GM18861 (cell line): ENCODE results near the gene SDK1.

ENCODE experiments used
- ATAC-seq: cut with Tn5 transposase; IDR thresholded peaks from one replicate; pipeline ENCODE4 v1.9.1; 2021; ENCODE audit not compliant: unreplicated experiment

SDK1 gene

DNA sequence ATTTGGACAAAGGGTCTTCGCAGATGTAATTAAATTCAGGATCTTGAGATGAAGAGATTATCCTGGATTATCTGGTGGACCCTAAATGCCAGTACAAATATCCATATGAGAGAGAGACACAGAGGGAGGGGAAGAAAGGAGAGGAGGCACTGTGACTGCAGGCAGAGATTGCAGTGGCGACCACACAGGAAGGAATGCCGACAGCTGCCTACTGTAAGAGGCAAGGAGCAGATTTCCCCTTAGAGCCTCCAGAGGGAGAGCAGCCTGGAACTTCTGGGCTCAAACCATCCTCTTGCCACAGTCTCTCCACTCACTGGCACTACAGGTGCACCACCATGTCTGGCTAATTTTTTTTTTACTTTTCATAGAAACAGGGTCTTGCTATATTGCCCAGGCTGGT is 152.3 kb downstream of the SDK1 start:
- ATAC-seq = no peak

DNA sequence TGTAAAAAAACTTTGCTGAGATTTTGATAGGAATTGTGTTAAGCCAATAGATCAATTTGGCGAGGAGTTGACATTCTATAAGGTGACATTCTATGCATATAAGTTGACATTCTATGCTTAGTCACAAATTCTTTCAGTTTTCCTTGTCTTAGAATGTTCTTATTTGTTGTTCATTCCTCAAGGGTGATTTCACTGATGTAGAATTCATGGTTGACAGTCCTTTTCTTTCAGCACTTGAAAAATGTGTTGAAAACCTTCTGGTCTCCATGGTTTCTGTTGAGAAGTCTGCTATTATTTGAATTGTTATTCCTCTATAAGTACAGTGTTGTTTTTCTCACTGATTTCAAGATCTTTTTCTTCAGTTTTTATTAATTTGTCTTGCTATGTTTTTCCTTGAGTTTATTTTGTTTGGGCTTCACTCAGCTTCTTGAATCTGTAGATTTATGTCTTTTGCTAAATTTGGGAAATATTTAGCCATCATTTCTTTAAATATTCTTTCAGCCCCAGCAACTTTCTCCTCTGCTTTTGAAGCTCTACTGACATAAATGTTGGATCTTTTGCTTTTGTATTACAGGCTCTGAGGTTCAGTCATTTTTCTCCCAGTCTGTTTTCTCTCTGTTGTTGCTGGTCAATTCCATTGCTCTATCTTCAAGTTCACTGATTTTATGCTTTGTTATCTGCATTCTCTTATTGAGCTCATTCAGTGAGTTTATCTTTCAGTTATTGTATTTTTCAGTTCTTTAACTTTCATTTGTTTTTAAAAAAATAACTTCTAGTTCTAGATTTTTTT is 154.9 kb downstream of the SDK1 start:
- ATAC-seq = no peak

DNA sequence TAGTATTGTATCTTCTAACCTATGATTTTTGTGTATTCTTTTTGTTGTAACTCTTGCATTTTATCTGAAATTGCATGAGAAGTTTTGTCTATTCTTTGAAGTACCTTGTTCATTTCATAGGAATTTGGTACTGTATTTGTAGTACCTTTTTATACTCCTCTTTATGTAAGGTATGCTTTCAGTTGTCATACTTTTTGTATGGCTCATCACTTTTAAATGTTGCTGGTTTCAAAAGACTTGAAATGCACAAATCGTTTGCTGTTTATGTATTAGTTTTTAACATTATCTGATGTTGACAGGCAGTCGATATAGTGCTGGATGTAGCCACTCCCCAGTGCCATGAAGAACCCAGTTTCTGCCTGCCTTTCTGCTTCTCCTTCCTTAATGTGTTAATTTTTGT is 158.1 kb downstream of the SDK1 start:
- no peak for ATAC-seq

DNA sequence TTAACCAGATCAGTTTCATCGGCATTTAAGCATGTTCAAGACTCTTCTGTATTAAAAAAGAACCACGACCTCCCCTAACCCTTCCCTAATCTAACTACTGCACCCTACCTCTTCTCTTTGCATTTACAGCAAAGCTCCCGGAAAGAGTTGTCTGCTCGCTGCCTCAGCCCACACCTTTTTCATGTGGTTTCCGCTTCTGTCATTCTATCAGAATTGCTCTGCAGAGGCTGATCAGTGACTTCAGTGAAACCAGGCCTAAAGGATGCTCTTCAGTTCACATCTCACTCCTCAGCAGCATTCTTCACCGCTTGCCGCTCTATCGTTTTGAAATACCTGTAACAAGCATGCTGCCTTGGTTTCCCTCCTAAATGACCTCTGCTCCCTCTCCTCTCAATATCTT is 160.9 kb downstream of the SDK1 start:
- no peak for ATAC-seq

DNA sequence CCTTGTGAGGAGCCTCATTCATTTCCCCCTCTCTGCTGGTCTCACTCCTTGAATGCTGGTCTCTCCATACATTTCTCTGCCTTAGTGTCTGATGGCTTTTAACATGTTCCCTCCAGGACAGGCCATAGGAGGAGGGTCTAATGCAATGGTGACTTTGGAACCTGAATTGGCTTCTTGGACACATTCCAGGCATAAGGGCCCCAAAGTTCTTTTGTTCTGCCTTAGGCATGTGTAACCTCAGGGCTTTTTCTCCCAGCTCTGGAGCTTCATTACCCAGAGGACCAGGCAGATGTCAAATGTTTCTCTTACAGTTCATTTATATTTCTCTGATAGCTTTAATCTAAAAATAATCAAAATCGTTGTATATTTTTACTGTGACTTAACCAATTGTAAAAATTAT is 162.6 kb downstream of the SDK1 start:
- ATAC-seq = no peak

DNA sequence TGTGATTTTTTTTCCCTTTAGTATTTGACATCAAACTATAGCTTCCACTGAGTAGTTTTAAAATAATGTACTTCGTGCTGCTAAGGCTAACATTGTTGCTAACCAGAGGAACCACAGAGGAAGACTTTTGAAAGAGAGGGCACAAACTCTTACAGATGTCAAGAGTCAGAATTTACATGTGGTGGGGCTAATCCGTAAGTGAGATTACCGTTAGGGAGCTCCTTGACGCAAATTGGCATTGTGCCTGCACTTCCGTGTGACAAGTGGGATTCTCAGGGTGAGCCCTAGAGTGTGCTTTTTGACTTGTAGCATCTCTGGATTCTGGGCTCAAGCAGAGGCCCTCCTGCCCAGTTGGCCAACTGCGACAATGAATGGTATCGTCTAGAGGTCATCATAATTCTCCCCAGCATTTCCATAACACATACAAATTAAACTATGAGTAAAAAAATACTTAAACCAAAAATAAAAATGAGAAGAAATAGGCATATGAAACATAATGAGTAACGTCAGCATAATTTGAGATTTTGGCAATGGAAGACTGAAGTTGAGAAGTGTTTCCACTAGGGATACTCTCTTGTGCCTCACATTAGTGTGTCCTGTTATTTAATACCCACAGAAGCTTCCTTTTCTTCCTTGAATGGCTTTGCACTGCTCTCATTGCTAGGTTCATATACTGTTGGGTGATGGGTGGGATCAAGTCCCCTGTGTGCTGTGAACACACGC is 164.0 kb downstream of the SDK1 start:
- ATAC-seq = no peak

DNA sequence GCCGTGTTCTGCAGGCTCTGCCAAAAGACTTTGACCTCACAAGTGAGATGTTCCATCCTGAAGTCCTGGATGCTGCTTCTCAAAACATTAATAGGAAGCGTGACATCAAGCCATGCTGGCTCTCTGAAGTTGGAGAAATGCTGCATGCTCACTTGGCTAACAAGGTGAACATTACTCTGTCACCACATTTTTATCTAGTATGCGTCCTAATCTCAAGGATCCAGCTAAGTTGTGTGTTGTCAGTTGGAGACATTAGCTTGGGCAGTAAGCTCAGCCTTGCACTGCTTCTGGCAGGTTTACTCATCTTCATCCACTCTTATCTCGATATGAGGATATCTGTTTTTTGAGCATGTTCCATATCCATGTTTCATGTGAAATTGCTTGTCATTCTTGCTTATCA is 165.2 kb downstream of the SDK1 start:
- ATAC-seq = no peak

DNA sequence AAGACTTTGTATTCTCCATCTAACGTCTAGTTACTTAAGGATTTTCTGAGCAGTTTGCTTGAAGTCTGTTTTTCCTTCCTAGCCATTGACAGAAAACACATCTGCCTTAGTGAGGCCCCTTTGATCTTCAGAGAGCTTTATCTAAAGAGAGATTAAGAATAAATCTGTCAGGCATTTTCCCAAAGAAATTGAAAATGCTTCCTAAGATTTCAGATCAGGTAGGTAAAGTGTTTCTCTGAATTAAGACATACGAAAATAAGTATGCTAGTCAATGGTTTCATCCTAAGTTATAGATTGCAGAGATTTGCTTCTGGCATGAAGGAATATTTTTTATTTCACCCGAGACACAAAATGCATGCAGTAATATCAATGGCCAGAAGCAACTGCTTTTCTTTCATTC is 168.6 kb downstream of the SDK1 start:
- ATAC-seq = no peak

DNA sequence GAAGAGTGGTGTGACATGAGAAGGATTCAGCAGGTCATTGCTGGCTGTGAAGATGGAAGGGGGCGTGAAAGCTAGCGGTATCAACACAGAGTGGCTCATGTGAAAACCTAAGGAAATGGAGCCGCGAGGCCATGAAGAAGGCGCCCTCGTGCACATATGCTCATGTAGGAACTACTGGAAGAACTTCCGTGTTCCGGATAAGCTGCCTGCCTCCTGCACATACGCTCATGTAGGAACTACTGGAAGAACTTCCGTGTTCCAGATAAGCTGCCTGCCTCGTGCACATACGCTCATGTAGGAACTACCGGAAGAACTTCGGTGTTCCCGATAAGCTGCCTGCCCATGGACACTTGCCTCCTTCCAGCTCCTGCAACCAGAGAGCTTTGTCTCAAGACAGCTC is 179.1 kb downstream of the SDK1 start:
- ATAC-seq = no peak

DNA sequence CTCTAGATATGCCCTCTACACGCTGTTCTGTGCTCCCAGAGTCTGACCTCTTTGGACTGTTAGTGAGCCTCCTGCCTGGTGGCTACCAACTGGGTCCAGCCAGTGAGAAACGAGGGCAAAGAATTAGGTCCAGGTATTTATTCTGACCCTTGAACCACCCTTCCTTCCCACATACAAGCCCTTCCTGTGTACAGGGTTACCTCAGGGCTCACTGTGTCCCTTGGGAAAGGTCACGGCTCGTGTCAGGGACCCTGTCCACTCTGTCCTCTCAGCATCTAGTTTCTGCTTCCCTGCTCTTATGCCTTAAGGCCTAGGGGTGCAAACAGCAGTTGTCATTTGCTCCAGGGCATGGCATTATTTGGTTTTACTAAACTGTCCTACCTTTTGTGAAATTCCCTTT is 180.4 kb downstream of the SDK1 start:
- no peak for ATAC-seq

DNA sequence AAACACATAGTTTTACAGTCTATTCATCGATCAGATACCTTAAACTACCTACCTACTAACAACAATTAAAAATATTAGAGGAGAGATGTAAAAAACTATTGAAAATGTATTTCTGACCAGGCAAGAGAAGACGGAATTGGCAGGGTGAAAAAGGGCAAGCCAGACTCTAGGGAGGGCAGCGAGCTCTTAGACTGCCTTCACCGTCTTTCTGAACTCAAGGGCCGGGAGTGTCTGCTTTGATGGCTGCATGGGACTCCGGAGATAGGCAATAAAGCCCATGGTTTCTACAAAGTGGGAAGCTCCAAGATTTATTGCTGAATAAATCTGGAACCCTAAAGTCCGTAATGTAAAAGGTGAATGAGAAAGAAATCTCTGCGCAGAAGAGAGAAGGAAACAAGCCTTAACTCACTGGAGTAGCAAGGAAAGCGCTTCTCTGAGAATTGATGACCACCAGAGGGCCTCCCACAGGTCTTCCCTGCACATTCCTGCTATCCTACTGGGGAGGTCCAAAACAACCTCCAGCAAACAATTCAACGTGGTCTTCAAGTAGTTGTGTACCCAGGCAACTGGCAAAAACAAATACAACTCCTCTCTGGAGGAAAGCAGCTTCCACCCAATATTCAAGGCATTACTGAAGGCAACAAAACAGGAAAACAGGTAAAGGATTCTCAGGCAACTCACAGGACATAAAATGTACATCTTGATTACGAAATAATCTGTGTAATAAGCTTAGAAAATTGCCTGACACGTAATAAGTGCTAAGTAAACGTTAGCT is 181.3 kb downstream of the SDK1 start:
- ATAC-seq = no peak

DNA sequence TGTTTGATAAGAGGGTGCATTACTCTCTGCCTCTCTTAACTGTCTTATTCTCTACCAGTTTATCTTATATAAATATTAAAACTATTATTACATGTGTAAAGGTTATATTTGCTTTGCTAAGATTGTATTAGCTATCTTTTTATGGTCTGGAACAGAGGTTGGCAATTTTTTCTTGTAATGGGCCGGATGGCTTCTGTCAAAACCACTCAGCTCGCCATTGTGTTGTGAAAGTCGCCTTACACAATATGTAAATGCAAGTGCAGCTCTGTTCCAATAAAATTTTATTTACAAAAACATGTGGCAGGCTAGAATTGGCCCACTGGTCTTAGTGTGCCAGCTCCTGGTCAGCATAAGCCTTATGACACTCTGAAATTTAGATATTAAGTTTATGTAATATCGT is 185.8 kb downstream of the SDK1 start:
- ATAC-seq = no peak

DNA sequence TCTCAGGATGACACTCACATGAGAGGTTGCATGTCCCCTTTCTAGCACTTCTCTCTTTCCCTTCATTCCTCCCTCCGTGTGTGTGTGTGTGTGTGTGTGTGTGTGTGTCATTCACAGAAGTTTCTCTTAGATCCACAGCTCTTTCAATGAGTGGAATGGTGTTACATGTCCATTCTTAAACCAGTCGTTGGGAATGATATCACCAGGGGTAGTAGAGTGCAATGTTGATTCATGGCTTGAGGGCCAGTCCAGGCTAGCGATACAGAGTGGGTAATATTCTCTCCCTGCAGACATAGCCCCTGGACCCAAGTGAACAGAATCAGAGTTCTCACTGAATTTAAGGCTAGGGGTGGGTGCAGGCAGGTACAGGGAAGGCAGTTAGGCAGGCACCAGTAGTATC is 187.8 kb downstream of the SDK1 start:
- no peak for ATAC-seq

DNA sequence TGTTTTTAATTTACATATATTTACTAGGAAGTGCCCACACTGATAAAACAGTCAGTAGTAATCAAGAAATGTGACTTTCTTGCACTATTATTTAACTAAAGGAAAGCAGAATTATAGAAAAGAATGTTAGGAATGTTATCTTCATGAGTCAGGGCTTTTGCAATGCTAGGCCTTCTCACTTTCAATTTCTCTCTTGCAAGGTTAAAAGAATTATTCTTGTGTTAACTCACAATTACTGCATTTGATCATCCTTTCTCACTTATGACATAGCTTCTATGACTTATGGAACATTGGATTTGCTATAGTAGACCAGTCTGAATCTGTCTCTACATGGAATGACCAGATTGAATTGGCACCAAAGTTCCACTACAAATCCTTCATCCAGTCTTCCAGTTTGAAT is 192.4 kb downstream of the SDK1 start:
- no peak for ATAC-seq

DNA sequence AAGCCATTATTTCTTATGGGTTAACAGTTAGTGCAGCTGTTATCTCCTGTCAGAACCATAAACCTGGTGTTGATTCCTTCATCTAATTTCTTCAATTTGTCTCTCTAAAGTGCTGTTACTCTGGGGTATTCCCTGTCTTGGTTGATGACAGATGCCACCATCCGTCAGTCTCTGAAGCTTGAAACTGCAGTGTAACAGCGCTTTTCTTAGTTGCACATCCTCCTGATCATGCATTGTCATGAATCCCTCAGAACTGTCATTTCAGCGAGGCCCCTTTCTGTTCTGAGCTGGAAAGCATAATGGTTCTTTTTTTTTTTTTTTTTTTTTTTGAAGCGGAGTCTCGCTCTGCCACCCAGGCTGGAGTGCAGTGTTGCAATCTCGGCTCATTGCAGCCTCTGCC is 193.9 kb downstream of the SDK1 start:
- ATAC-seq = no peak

DNA sequence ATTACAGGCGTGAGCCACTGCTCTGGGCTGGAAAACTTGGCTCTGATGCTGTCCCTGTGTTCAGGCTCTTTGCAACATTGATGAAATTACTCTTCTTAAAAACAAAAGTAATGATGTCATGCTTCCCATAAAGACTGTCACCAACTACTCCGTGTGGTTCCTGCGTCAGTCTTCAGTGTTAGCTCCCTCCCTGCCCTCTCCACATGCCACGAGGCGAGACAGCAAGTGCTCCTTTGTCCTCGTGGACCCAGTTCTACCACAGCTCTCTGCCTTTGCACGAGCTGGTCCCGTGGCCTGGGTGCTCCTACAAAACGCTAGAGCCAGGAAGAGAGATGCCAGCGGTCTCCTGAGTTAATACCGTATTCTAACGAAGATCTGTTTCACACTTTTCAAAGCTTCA is 194.5 kb downstream of the SDK1 start:
- no peak for ATAC-seq

DNA sequence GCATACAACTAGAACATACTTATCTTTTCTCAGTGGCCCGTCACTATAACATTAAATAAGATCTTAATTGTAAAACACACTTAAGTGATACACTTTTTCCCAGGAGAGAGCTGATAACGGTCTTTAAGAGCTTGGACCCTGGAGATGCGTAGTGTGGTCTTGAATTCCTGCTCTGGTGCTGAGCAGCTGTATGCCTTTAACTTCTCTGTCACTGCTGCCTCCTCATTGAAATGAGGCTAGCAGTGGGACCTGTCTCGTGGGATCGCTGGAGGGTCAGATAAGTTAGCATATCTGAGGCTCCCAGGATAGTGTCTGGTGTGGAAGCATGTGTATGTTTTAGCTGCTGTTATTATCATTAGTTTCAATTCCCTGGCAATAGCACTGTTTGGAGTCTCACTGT is 194.9 kb downstream of the SDK1 start:
- ATAC-seq = no peak

DNA sequence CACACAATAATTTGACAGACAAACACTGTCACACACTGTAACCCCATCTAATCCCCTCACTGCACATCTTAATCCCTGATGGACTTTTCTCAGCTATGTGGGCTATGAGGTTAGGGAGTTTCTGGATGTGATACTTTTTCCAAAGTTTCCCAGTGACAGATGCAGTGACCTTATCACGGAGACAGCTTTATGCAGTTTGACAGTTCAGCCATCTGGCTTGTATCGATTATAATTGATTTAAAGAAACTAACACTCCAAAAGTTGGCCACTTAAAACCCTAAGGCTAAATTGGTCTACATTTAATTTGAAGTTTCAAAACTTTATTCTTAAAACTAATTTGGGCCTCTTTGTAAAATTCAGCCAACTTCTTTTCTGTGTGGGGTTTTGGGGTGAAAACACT is 196.7 kb downstream of the SDK1 start:
- ATAC-seq = no peak

DNA sequence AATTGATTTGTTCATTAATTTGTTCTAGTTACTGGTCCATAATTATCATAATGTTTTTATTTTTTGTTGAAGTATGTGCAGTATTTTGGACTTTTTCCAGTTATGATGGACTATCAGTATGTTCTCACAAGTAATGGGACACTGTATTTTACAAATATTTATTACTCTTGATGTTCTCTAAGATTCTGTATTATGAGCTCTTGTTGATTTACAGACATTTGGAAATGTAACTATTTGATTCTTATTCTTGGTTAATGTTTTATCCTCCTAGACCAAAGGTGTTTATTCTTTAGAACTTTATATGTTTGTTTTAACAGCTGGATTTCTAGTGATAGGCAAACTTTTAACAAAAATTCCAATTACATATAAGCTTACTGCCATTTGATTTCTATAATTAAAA is 200.6 kb downstream of the SDK1 start:
- no peak for ATAC-seq

DNA sequence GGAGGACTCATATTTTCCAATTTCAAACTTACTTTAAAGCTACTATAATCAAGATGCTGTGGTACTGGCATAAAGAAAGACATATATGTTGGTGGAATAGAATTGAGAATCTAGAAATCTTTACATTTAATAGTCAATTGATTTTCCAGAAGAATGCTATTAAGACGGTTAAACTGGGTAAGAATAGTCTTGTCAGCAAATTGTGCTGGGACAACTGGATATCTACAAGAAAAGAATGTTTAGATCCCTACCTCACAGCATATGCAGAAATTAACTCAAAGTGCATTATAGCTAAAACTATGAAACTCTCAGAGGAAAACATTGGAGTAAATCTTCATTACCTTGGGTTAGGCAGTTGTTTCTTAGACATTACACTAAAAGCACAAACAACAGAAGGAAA is 203.3 kb downstream of the SDK1 start:
- ATAC-seq = no peak

DNA sequence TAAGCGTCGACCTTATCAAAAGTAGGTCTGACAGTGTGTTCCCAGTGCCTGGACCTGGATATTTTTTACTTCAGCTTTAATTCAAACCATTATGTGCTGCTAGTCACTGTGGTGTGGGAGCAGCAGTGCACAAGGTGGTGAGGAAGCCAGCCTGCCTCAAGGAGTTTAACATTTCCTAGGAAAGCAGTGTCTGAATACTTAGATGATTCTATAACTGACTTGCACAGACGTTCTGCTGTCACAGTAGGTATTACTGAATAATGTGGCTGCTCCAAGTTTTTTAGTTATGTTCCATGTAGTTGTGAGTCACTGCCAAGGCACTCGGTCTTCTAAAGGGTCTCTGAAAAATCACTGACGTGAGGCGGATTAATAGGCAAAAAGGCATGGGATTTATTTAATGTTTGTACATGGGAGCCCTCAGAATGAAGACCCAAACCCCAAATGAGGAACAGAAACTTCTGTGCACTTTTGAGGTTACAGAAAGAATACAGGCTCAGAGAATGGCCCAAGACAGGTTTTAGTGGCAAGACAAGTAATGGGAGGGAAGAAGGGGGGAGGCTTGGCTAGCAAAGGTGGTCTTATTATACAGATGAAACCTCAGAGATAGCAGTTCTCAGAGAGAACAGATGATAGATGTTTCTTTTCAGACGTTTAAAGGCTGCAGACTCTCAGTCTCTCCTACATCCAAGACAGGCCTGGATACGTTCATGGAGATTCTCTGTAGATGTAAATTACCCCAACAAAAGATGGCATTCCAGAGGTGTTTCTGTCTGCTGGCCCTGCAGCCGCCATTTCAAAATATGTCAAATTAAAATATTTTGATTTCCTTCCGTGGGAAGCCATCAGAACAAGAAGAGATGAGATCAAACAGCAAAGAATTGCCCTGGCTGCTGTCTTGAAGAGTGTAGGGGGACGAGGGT is 209.3 kb downstream of the SDK1 start:
- ATAC-seq = no peak
